Fibroblast of lung (primary cell): ENCODE data around the gene SDHA. TPM values are rescaled to one million over a fixed set of nuclear protein-coding genes. Genes with fewer than 3 reads are reported as not detected.

Experiments
- DNase-seq, 2 donors: peaks; one replicate each; pipeline versions ENCODE4 v3.0.0 to v3.0.0-alpha.2; 2010; ENCODE audit warnings: low read depth in 2 of 2
- H2AFZ ChIP-seq: 2 replicates; pipeline ENCODE4 v1.5.1; 2012; ENCODE audit warnings: low read length, control low read depth, inconsistent platforms
- H3K27ac ChIP-seq: 2 replicates; pipeline ENCODE4 v1.5.1; 2011; ENCODE audit warnings: low read length, control low read depth; ENCODE audit not compliant: insufficient read depth
- H3K27me3 ChIP-seq: 2 replicates; pipeline ENCODE4 v1.5.1; 2011; ENCODE audit warnings: mild to moderate bottlenecking, low read length; ENCODE audit not compliant: control insufficient read depth, insufficient read depth
- H3K36me3 ChIP-seq: 2 replicates; pipeline ENCODE4 v1.5.1; 2011; ENCODE audit warnings: low read length; ENCODE audit not compliant: control insufficient read depth, insufficient read depth
- H3K4me1 ChIP-seq: 2 replicates; pipeline ENCODE4 v1.5.1; 2011; ENCODE audit warnings: low read length; ENCODE audit not compliant: control insufficient read depth, insufficient read depth; ENCODE audit errors: extremely low read depth
- H3K4me2 ChIP-seq: 2 replicates; pipeline ENCODE4 v1.5.1; 2011; ENCODE audit warnings: low read length, control low read depth; ENCODE audit not compliant: insufficient read depth; ENCODE audit errors: extremely low read depth
- H3K4me3 ChIP-seq, 4 experiments: fragments of 200-600 bp in 1 of 4; sonication (generic) in 1 of 4; replicated peaks in 1 of 4; 2 replicates each; pipeline ENCODE4 v1.5.1; 2011 to 2016; ENCODE audit warnings: low read length in 4 of 4, low read depth in 3 of 4, mild to moderate bottlenecking in 3 of 4, control low read depth in 2 of 4, inconsistent platforms in 1 of 4, mixed read lengths in 1 of 4; ENCODE audit not compliant: insufficient read depth in 1 of 4; ENCODE audit errors: control extremely low read depth in 1 of 4
- H3K79me2 ChIP-seq: 2 replicates; pipeline ENCODE4 v1.5.1; 2012; ENCODE audit warnings: mild to moderate bottlenecking, low read length, inconsistent platforms; ENCODE audit not compliant: control insufficient read depth, insufficient read depth
- H3K9ac ChIP-seq: 2 replicates; pipeline ENCODE4 v1.5.1; 2011; ENCODE audit warnings: mild to moderate bottlenecking, low read length, control low read depth; ENCODE audit not compliant: insufficient read depth
- H3K9me3 ChIP-seq: 2 replicates; pipeline ENCODE4 v1.5.1; 2012; ENCODE audit warnings: low read depth, low read length; ENCODE audit not compliant: control insufficient read depth, insufficient read depth
- H4K20me1 ChIP-seq: 2 replicates; pipeline ENCODE4 v1.5.1; 2011; ENCODE audit warnings: low read length; ENCODE audit not compliant: control insufficient read depth, insufficient read depth; ENCODE audit errors: extremely low read depth
- EZH2 ChIP-seq: IDR thresholded peaks from 2 replicates; pipeline ENCODE4 v1.5.1; 2012; ENCODE audit warnings: low read length, control low read depth, mild to moderate bottlenecking; ENCODE audit errors: missing control alignments
- polyA plus RNA-seq, 2 donors: library from polyadenylated mRNA; depleted of rRNA in 1 of 2; stranded (reverse) in 1 of 2; unstranded in 1 of 2; fragments of >200 nt; gene quantifications; 2 replicates each; pipeline ENCODE4 v1.2.1, GENCODE V29; 2011 to 2012; ENCODE audit warnings: missing spikeins in 1 of 2
- total RNA-seq: library from RNA; depleted of rRNA; stranded (reverse); fragments of >200 nt; gene quantifications from 2 replicates; pipeline ENCODE4 v1.2.1, GENCODE V29; 2014
- TF ChIP-seq, protein P1 (sequence below), 2 donors: IDR thresholded peaks in 1 of 2; conservative IDR thresholded peaks in 1 of 2; 1 replicate in 1 of 2; 2 replicates in 1 of 2; pipeline ENCODE4 v1.5.1; 2011 to 2012; ENCODE audit warnings: low read length in 2 of 2, control low read depth in 1 of 2, inconsistent platforms in 1 of 2, low read depth in 1 of 2, mild to moderate bottlenecking in 1 of 2

The SDHA gene
- total and polyA plus RNA-seq, 2 donors (not counting 1 experiment from before 2014, with no cell fraction given) = 89.6 to 150 TPM

DNA sequence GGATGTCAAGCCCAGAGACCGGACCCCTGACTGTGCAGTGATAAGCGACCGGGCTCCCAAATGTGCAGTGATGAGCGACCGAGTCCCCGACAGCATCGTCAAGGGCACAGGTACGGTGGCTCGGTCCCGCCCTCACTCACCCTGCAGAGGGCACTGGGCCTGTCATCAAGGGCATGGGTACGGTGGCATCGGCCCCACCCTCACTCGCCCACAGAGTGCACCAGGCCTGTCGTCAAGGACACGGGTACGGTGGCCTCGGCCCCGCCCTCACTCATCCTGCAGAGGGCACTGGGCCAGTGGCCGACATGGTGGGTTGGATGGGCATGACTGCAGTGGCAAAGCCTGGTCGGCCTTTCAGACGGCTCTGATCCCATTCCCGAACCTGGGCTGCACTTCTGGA is 36.6 kb upstream of the SDHA start:
- H3K9ac ChIP-seq = no peak overlapping the region
- H3K9me3 ChIP-seq = no peaks in the 10 kb centered on the region
- no peak overlapping the region for H3K27ac ChIP-seq
- TF ChIP-seq, protein P1, sequence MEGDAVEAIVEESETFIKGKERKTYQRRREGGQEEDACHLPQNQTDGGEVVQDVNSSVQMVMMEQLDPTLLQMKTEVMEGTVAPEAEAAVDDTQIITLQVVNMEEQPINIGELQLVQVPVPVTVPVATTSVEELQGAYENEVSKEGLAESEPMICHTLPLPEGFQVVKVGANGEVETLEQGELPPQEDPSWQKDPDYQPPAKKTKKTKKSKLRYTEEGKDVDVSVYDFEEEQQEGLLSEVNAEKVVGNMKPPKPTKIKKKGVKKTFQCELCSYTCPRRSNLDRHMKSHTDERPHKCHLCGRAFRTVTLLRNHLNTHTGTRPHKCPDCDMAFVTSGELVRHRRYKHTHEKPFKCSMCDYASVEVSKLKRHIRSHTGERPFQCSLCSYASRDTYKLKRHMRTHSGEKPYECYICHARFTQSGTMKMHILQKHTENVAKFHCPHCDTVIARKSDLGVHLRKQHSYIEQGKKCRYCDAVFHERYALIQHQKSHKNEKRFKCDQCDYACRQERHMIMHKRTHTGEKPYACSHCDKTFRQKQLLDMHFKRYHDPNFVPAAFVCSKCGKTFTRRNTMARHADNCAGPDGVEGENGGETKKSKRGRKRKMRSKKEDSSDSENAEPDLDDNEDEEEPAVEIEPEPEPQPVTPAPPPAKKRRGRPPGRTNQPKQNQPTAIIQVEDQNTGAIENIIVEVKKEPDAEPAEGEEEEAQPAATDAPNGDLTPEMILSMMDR (conservative IDR thresholded peaks at IDR 0.05 in 1 of 2, IDR thresholded peaks at IDR 0.05 in 1 of 2; ENCODE audit: low read depth in 1 of 2, low read length in 2 of 2) = no peak
- no peak for TF ChIP-seq EZH2
- no peak for DNase-seq
- no peak overlapping the region for H2AFZ ChIP-seq
- no peak overlapping the region for H3K4me3 ChIP-seq
- H3K79me2 ChIP-seq = no peaks in the 10 kb centered on the region
- H3K36me3 ChIP-seq = no peaks in the 10 kb centered on the region
- H3K4me1 ChIP-seq = no peaks in the 10 kb centered on the region
- H3K27me3 ChIP-seq = peaks cover 7% of the 10 kb centered on the region
- no peaks in the 10 kb centered on the region for H4K20me1 ChIP-seq
- no peak overlapping the region for H3K4me2 ChIP-seq

DNA sequence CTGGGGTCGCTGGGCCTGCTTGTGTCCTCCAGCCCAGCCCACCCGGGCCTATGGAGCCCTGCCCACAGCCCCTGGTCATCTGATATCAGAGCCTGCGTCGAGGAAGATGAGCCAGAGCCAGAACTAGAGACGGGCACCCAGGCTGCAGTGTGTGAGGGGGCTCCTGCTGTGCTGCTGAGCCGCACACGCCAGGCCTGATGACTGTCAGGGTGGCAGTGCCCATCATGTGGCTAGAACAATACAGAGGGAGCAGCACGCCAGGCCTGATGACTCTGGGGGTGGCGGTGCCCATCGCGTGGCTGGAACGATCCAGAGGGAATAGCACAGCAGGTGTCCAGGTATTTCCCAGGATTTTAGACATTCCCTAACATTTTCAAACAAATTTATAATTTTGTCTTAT is 36.0 kb upstream of the SDHA start:
- Histone ChIP-seq H3K4me1 (no peaks in the 10 kb centered on the region), H3K36me3 (no peaks in the 10 kb centered on the region), H3K79me2 (no peaks in the 10 kb centered on the region), H3K27ac (no peak overlapping the region), H4K20me1 (no peaks in the 10 kb centered on the region), H3K4me2 (no peak overlapping the region), H3K27me3 (peaks cover 7% of the 10 kb centered on the region), H2AFZ (no peak overlapping the region), H3K9me3 (no peaks in the 10 kb centered on the region), H3K4me3 (no peak overlapping the region), H3K9ac (no peak overlapping the region)
- DNase-seq = no peak
- TF ChIP-seq, protein P1 (conservative IDR thresholded peaks at IDR 0.05 in 1 of 2, IDR thresholded peaks at IDR 0.05 in 1 of 2; ENCODE audit: low read depth in 1 of 2, low read length in 2 of 2) = no peak
- TF ChIP-seq EZH2 = no peak

DNA sequence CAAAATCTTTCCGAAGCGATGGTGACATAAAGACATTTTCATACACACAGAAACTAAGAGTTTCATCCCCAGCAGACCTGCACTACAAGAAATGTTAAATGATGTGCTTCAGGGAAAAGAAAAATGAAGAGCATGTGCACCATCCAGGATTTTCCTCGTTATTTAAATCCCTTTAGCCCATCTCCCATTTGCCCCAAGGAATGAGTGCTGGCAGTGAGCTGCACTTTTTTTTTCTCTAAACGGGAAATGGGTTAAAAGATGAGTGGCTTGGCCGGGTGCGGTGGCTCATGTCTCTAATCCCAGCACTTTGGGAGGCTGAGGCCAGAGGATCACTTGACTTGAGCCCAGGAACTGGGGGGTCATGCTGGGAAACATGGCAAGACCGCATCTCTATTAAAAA is 33.6 kb upstream of the SDHA start:
- H3K9me3 ChIP-seq = no peaks in the 10 kb centered on the region
- TF ChIP-seq EZH2 = no peak
- TF ChIP-seq, protein P1 (conservative IDR thresholded peaks at IDR 0.05 in 1 of 2, IDR thresholded peaks at IDR 0.05 in 1 of 2; ENCODE audit: low read depth in 1 of 2, low read length in 2 of 2) = no peak
- H4K20me1 ChIP-seq = no peaks in the 10 kb centered on the region
- H3K9ac ChIP-seq = no peak overlapping the region
- no peak overlapping the region for H2AFZ ChIP-seq
- no peak overlapping the region for H3K4me3 ChIP-seq
- H3K4me1 ChIP-seq = peaks cover 3% of the 10 kb centered on the region
- no peak overlapping the region for H3K27ac ChIP-seq
- no peak overlapping the region for H3K4me2 ChIP-seq
- DNase-seq = peak in 1 of 2 donors; percentile 22
- H3K79me2 ChIP-seq = no peaks in the 10 kb centered on the region
- no peaks in the 10 kb centered on the region for H3K36me3 ChIP-seq
- peaks cover under 1% of the 10 kb centered on the region for H3K27me3 ChIP-seq
